Measurements from ENCODE around the gene CXorf66. TPM values are rescaled to one million over a fixed set of nuclear protein-coding genes. Genes with fewer than 3 reads are reported as not detected.
"Not testable (repeated sequence)": the region's sequence is repeated elsewhere in the genome, so short reads cannot be mapped to it uniquely, and the experiment has no call there.

The CXorf66 gene, protein sequence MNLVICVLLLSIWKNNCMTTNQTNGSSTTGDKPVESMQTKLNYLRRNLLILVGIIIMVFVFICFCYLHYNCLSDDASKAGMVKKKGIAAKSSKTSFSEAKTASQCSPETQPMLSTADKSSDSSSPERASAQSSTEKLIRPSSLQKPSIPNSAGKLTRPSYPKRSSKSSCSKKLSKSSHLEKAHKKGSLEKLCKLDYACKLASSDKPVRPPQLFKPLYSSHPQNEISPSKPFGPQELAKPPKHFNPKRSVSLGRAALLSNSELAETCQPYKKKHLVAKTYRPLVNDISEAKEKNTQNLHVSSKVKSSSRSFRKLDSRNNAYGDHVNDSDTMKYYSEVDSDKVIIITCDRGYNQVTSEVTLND
- polyA plus RNA-seq (2013, experiment 1 of 2), result not detected
- polyA plus RNA-seq (2013, experiment 2 of 2), result not detected

DNA sequence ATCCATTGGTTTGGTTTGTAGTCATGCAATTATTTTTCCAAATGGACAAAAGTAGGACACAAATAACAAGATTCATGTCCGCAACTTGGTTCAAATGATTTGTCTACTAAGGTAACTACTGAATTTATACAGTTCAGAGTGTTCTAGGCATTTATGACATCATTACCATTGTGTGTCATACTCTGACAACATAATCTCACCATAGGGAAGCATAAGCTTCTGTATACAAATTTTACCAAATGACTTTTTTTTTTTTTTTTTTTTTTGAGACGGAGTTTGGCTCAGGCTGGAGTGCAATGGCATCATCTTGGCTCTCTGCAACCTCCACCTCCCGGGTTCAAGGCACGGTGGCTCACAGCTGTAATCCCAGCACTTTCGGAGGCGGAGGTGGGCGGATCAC, at the start of gene CXorf66:
CXorf66 (minus strand) TSS at position 101 of the 400 bp plus-strand sequence; CDS start at position 76, 25 bp downstream.
- H3K4me1 ChIP-seq (ENCODE audit: control insufficient read depth, insufficient read depth, low read length, poor library complexity, severe bottlenecking), result no peaks in the 10 kb centered on the region
- no peak within 1 kb of the TSS for H3K4me3 ChIP-seq (ENCODE audit: extremely low read depth, insufficient read depth, low read length, poor library complexity, severe bottlenecking)
- no peaks in the 10 kb centered on the region for H3K9me3 ChIP-seq (ENCODE audit: control insufficient read depth, low read length)
- H3K36me3 ChIP-seq (ENCODE audit: control insufficient read depth, insufficient read depth, low read length), result no peaks in the 10 kb centered on the region
- no peak within 1 kb of the TSS for H3K27ac ChIP-seq (ENCODE audit: low read depth, low read length, severe bottlenecking)
- 90 to 96% methylated on average over 3 of the region's 7 CpGs for WGBS, 2 experiments (ENCODE audit: insufficient coverage in 2 of 2)

- 100% methylated on average over 1 of the region's 3 CpGs; no CpG with 5 or more reads in 1 of the 2 experiments for WGBS, 2 experiments (ENCODE audit: insufficient coverage in 2 of 2)
- no peaks in the 10 kb centered on the region for H3K9me3 ChIP-seq (ENCODE audit: control insufficient read depth, low read length)
- no peak overlapping the region for H3K4me3 ChIP-seq (ENCODE audit: extremely low read depth, insufficient read depth, low read length, poor library complexity, severe bottlenecking)
- no peaks in the 10 kb centered on the region for H3K36me3 ChIP-seq (ENCODE audit: control insufficient read depth, insufficient read depth, low read length)
- no peak overlapping the region for H3K27ac ChIP-seq (ENCODE audit: low read depth, low read length, severe bottlenecking)
- no peaks in the 10 kb centered on the region for H3K4me1 ChIP-seq (ENCODE audit: control insufficient read depth, insufficient read depth, low read length, poor library complexity, severe bottlenecking)
Observed at GRCh38 chrX:139982856-139983255, 17.5 kb upstream of the CXorf66 start.

DNA sequence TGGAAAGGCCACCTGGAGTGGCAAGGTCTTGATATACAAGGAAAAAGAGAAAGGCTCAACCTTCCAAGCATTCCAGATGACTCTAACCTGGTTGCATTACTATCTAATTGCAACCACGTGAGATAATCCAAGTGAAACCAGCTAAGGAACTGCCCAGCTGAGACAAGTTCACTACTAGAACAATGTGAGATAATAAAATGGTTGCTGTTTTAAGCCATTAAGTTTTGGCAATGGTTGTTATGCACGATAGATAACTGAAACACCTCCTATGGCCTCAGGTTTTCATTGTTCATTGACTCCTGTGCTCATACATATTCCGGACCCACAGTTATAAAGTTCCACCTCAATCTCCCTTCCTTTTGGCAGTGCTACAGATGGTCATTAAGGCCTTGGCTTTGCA, 9.2 kb upstream of the CXorf66 start:
- Histone ChIP-seq H3K9me3 (ENCODE audit: control insufficient read depth, low read length) (no peaks in the 10 kb centered on the region), H3K4me1 (ENCODE audit: control insufficient read depth, insufficient read depth, low read length, poor library complexity, severe bottlenecking) (no peaks in the 10 kb centered on the region), H3K4me3 (ENCODE audit: extremely low read depth, insufficient read depth, low read length, poor library complexity, severe bottlenecking) (no peak overlapping the region), H3K36me3 (ENCODE audit: control insufficient read depth, insufficient read depth, low read length) (no peaks in the 10 kb centered on the region), H3K27ac (ENCODE audit: low read depth, low read length, severe bottlenecking) (no peak overlapping the region)
- 86% methylated on average over 1 of the region's 3 CpGs; no CpG with 5 or more reads in 1 of the 2 experiments for WGBS, 2 experiments (ENCODE audit: insufficient coverage in 2 of 2)

GRCh38 chrX:139972629-139973624, 7.6 kb upstream of the CXorf66 start:
- Histone ChIP-seq H3K9me3 (ENCODE audit: control insufficient read depth, low read length) (no peaks in the 10 kb centered on the region), H3K4me1 (ENCODE audit: control insufficient read depth, insufficient read depth, low read length, poor library complexity, severe bottlenecking) (no peaks in the 10 kb centered on the region), H3K27ac (ENCODE audit: low read depth, low read length, severe bottlenecking) (no peak overlapping the region), H3K36me3 (ENCODE audit: control insufficient read depth, insufficient read depth, low read length) (no peaks in the 10 kb centered on the region), H3K4me3 (ENCODE audit: extremely low read depth, insufficient read depth, low read length, poor library complexity, severe bottlenecking) (no peak overlapping the region)
- WGBS, 2 experiments (ENCODE audit: insufficient coverage in 2 of 2), result 100% methylated on average over 1 of the region's 6 CpGs; no CpG with 5 or more reads in 1 of the 2 experiments

DNA sequence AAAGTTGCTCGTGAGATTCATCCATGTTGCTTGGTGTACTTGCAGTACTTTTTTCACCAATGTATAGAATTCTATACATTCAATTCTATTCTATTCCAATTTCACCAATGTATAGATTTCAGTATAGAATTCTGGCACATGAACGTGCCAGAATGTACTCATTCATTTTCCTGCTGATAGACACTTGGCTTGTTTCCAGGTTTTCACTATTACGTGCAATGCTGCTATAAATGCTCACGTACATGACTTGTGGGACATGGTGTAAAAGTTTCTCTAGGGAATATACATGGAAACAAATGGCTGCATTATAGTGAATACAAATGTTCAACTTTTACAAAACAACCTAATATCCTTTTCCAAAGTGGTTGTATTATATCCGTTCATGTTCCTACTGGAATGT, 6.8 kb upstream of the CXorf66 start:
- no peak overlapping the region for H3K27ac ChIP-seq (ENCODE audit: low read depth, low read length, severe bottlenecking)
- WGBS, 2 experiments (ENCODE audit: insufficient coverage in 2 of 2), result 83 to 92% methylated on average over 1 to 2 of the region's 5 CpGs
- H3K36me3 ChIP-seq (ENCODE audit: control insufficient read depth, insufficient read depth, low read length), result no peaks in the 10 kb centered on the region
- no peaks in the 10 kb centered on the region for H3K9me3 ChIP-seq (ENCODE audit: control insufficient read depth, low read length)
- H3K4me1 ChIP-seq (ENCODE audit: control insufficient read depth, insufficient read depth, low read length, poor library complexity, severe bottlenecking), result no peaks in the 10 kb centered on the region
- H3K4me3 ChIP-seq (ENCODE audit: extremely low read depth, insufficient read depth, low read length, poor library complexity, severe bottlenecking), result no peak overlapping the region

GRCh38 chrX:139971394-139971749, 6.1 kb upstream of the CXorf66 start:
- 40% methylated on average over 1 of the region's 10 CpGs; no CpG with 5 or more reads in 1 of the 2 experiments for WGBS, 2 experiments (ENCODE audit: insufficient coverage in 2 of 2)
- H3K27ac ChIP-seq (ENCODE audit: low read depth, low read length, severe bottlenecking), result no peak overlapping the region
- H3K9me3 ChIP-seq (ENCODE audit: control insufficient read depth, low read length), result no peaks in the 10 kb centered on the region
- no peaks in the 10 kb centered on the region for H3K36me3 ChIP-seq (ENCODE audit: control insufficient read depth, insufficient read depth, low read length)
- no peaks in the 10 kb centered on the region for H3K4me1 ChIP-seq (ENCODE audit: control insufficient read depth, insufficient read depth, low read length, poor library complexity, severe bottlenecking)
- H3K4me3 ChIP-seq (ENCODE audit: extremely low read depth, insufficient read depth, low read length, poor library complexity, severe bottlenecking), result no peak overlapping the region

DNA sequence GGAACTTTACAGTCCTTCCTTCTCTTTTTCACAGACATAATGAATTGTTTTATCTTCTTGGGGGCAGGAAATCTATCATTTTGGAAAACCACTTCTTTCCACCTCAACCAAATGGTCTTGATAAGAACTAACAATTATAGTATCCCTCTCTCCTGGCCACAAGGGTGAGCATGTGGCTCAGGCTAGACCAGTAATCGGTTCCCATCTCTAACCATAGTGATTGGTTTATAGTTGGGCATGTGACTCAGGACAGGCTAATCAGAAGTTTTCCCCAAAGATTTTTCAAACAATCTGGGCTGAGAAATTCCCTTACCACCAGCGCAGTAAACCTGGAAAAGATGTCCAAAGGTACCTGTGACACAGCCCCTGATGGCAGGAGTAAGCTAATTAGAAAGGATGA, 4.0 kb upstream of the CXorf66 start:
- no peak overlapping the region for H3K27ac ChIP-seq (ENCODE audit: low read depth, low read length, severe bottlenecking)
- no peak overlapping the region for H3K4me3 ChIP-seq (ENCODE audit: extremely low read depth, insufficient read depth, low read length, poor library complexity, severe bottlenecking)
- no peaks in the 10 kb centered on the region for H3K9me3 ChIP-seq (ENCODE audit: control insufficient read depth, low read length)
- H3K4me1 ChIP-seq (ENCODE audit: control insufficient read depth, insufficient read depth, low read length, poor library complexity, severe bottlenecking), result no peaks in the 10 kb centered on the region
- H3K36me3 ChIP-seq (ENCODE audit: control insufficient read depth, insufficient read depth, low read length), result no peaks in the 10 kb centered on the region
- WGBS, 2 experiments (ENCODE audit: insufficient coverage in 2 of 2), result no CpG with 5 or more reads among the region's 2 CpGs

DNA sequence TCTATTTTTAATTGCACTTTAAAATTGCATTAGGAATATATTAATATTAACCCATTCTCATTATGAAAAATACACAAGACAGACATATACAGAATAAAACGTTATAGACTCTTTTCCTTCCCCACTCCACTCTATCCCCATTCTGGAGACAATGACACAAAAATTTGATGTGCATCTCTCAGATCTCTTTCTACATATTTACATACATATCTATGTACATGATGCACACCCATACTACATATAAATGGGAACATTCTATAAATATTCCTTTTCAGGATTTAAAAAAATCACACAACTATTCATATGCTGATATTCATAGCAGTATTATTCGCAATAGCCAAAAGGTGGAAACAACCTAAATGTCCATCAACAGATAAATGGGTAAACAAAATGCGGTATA, 2.4 kb upstream of the CXorf66 start:
- no peaks in the 10 kb centered on the region for H3K36me3 ChIP-seq (ENCODE audit: control insufficient read depth, insufficient read depth, low read length)
- H3K4me1 ChIP-seq (ENCODE audit: control insufficient read depth, insufficient read depth, low read length, poor library complexity, severe bottlenecking), result no peaks in the 10 kb centered on the region
- no peaks in the 10 kb centered on the region for H3K9me3 ChIP-seq (ENCODE audit: control insufficient read depth, low read length)
- H3K4me3 ChIP-seq (ENCODE audit: extremely low read depth, insufficient read depth, low read length, poor library complexity, severe bottlenecking), result no peak overlapping the region
- 0% methylated on average over 1 of the region's 3 CpGs; no CpG with 5 or more reads in 1 of the 2 experiments for WGBS, 2 experiments (ENCODE audit: insufficient coverage in 2 of 2)
- no peak overlapping the region for H3K27ac ChIP-seq (ENCODE audit: low read depth, low read length, severe bottlenecking)

GRCh38 chrX:139967300-139967699, 2.0 kb upstream of the CXorf66 start:
- WGBS, 2 experiments (ENCODE audit: insufficient coverage in 2 of 2), result no CpG with 5 or more reads among the region's 4 CpGs
- no peaks in the 10 kb centered on the region for H3K4me1 ChIP-seq (ENCODE audit: control insufficient read depth, insufficient read depth, low read length, poor library complexity, severe bottlenecking)
- no peak overlapping the region for H3K27ac ChIP-seq (ENCODE audit: low read depth, low read length, severe bottlenecking)
- no peak overlapping the region for H3K4me3 ChIP-seq (ENCODE audit: extremely low read depth, insufficient read depth, low read length, poor library complexity, severe bottlenecking)
- no peaks in the 10 kb centered on the region for H3K9me3 ChIP-seq (ENCODE audit: control insufficient read depth, low read length)
- H3K36me3 ChIP-seq (ENCODE audit: control insufficient read depth, insufficient read depth, low read length), result no peaks in the 10 kb centered on the region

- H3K9me3 ChIP-seq (ENCODE audit: control insufficient read depth, low read length), result not testable (repeated sequence)
Observed at GRCh38 chrX:139966159-139966558, 838 bp upstream of the CXorf66 start.

More at GRCh38 chrX:139966159-139966558, 838 bp upstream of the CXorf66 start:
- WGBS, 2 experiments (ENCODE audit: insufficient coverage in 2 of 2), result no CpG with 5 or more reads among the region's 3 CpGs
- H3K4me1 ChIP-seq (ENCODE audit: control insufficient read depth, insufficient read depth, low read length, poor library complexity, severe bottlenecking); H3K27ac ChIP-seq (ENCODE audit: low read depth, low read length, severe bottlenecking); H3K4me3 ChIP-seq (ENCODE audit: extremely low read depth, insufficient read depth, low read length, poor library complexity, severe bottlenecking); H3K36me3 ChIP-seq (ENCODE audit: control insufficient read depth, insufficient read depth, low read length): not testable (repeated sequence)

All from mesodermal cell (in vitro differentiated cells).